ENCODE results near the gene KCNJ1. TPM values are rescaled to one million over a fixed set of nuclear protein-coding genes. Genes with fewer than 3 reads are reported as not detected.

The KCNJ1 gene
- polyA plus RNA-seq, 1 of the 3 experiments (the other 2 are of a cell fraction), result not detected

DNA sequence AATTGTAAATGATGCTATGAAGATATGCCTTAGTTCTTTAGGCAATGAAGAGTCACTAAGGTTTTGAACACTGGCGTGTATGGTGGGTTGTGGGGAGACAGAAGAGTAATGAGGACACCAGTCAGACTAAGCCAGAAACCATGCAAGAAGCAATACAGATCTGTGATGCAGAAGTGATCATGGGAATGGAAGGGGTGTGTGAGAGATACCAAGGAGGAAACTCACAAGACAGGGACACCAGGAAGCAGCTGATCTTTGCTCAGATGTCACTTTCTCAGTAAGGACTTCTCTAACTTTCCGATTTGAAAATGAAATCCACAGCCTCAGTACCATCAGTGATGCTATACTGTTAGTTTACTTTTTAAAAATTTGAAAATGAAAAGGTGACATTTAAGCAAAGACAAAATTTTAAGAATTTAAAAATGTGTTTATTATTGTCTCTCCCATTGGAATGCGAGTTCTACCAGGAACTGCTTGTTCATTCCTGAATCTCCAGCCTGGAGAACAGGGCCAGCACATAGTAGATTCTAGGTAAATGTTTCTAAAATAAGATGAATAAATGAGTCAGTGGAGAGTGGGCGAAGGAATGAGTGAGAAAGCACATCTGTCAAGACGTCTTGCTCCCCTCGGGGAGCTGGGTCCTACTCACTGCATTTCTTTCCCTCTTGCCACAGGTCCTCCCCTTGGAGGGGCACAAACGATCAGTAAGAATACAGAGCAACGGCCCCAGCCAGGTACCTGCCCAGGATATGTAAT is 60.4 kb downstream of the KCNJ1 start:
- Histone ChIP-seq H3F3A (replicated peaks; ENCODE audit: insufficient read depth) (peaks cover 2% of the 10 kb centered on the region), H3K9me3 (no peaks in the 10 kb centered on the region), H3K79me2 (ENCODE audit: insufficient read depth) (no peaks in the 10 kb centered on the region), H3K9ac (no peak overlapping the region), H3K36me3 (replicated peaks in 1 of 2; ENCODE audit: control insufficient read depth in 1 of 2, insufficient read depth in 2 of 2, low read length in 1 of 2) (peaks cover 2 to 16% of the 10 kb centered on the region in 2 experiments), H3K4me1 (ENCODE audit: control insufficient read depth in 1 of 2, insufficient read depth in 2 of 2, low read depth in 1 of 2, low read length in 1 of 2) (peaks cover 5 to 12% of the 10 kb centered on the region in 2 experiments; a peak in 2 of 4 replicates), H3K9me2 (no peaks in the 10 kb centered on the region), H3K4me3 (ENCODE audit: low read depth in 2 of 2, low read length in 1 of 2) (no peak overlapping the region), H4K20me1 (ENCODE audit: insufficient read depth) (no peaks in the 10 kb centered on the region), H3K4me2 (no peak overlapping the region), H3K27ac (ENCODE audit: low read depth in 2 of 2, low read length in 1 of 2) (no peak overlapping the region), H3K27me3 (ENCODE audit: insufficient read depth) (no peaks in the 10 kb centered on the region), H2AFZ (ENCODE audit: low read depth) (no peak overlapping the region)
- CTCF ChIA-PET, result interaction anchor here (0.6 to 7.5 kb wide), 5 partner anchors 10 to 1039 kb away, joined by 3 to 42 read pairs (median 4); no protein-coding TSS in a partner anchor
- POLR2A ChIA-PET, result no interaction called here
- no peak for DNase-seq
- TF ChIP-seq CHD2 (IDR thresholded peaks at IDR 0.05; ENCODE audit: low read length, partially characterized antibody), result no peak
- TF ChIP-seq IRF3 (IDR thresholded peaks at IDR 0.05; ENCODE audit: low read depth, low read length), result no peak
- no peak for TF ChIP-seq FOSL2 (IDR thresholded peaks at IDR 0.05; ENCODE audit: borderline replicate concordance, low read depth)
- no peak for TF ChIP-seq JUND (IDR thresholded peaks at IDR 0.05)
- WGBS (ENCODE audit: low lambda C conversion rate), result 69% methylated on average over 8 of the region's 8 CpGs

DNA sequence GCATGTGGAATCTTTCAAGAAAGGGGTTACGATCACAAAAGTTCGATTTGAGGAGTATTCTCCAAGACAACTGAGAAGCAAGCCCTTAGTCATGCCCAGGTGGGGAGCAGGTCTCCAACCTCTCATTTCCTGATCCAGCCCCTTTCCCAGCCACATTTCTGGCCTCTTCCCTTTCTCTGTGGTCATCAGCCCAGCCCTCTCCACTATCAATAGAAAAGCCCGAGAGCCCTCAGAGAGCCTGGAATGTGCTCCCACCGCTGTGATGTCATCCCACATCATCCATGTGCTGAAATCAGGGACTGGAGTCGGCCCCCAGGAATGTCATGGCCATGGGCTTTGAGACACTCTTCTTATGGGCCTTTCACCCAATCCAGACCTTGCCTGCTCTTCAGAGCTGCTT is 62.6 kb downstream of the KCNJ1 start:
- Histone ChIP-seq H3K4me2 (no peak overlapping the region), H2AFZ (ENCODE audit: low read depth) (no peak overlapping the region), H3K4me1 (ENCODE audit: control insufficient read depth in 1 of 2, insufficient read depth in 2 of 2, low read depth in 1 of 2, low read length in 1 of 2) (peaks cover 5 to 14% of the 10 kb centered on the region in 2 experiments; a peak in 2 of 4 replicates), H3K9me2 (no peaks in the 10 kb centered on the region), H3K27me3 (ENCODE audit: insufficient read depth) (no peaks in the 10 kb centered on the region), H3K79me2 (ENCODE audit: insufficient read depth) (no peaks in the 10 kb centered on the region), H3K9ac (no peak overlapping the region), H3K36me3 (replicated peaks in 1 of 2; ENCODE audit: control insufficient read depth in 1 of 2, insufficient read depth in 2 of 2, low read length in 1 of 2) (peaks cover 0 to 11% of the 10 kb centered on the region in 2 experiments), H4K20me1 (ENCODE audit: insufficient read depth) (no peaks in the 10 kb centered on the region), H3K27ac (ENCODE audit: low read depth in 2 of 2, low read length in 1 of 2) (no peak overlapping the region), H3K4me3 (ENCODE audit: low read depth in 2 of 2, low read length in 1 of 2) (no peak overlapping the region), H3F3A (replicated peaks; ENCODE audit: insufficient read depth) (peaks cover 3% of the 10 kb centered on the region), H3K9me3 (no peaks in the 10 kb centered on the region)
- 85% methylated on average over 5 of the region's 5 CpGs for WGBS (ENCODE audit: low lambda C conversion rate)
- TF ChIP-seq TEAD4 (IDR thresholded peaks at IDR 0.05; ENCODE audit: borderline replicate concordance, insufficient read depth) (no peak), SMC3 (IDR thresholded peaks at IDR 0.05; ENCODE audit: low read depth, low read length) (no peak), RCOR1 (IDR thresholded peaks at IDR 0.05; ENCODE audit: low read length) (no peak), NFIC (IDR thresholded peaks at IDR 0.05; ENCODE audit: borderline replicate concordance) (no peak), GABPA (IDR thresholded peaks at IDR 0.05; ENCODE audit: low read depth) (no peak), SIN3A (IDR thresholded peaks at IDR 0.05; ENCODE audit: borderline replicate concordance, low read depth, low read length) (no peak), YY1 (IDR thresholded peaks at IDR 0.05; ENCODE audit: low read depth) (no peak)
- TF ChIP-seq, protein P1, sequence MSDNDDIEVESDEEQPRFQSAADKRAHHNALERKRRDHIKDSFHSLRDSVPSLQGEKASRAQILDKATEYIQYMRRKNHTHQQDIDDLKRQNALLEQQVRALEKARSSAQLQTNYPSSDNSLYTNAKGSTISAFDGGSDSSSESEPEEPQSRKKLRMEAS (IDR thresholded peaks at IDR 0.05; ENCODE audit: low read depth), result no peak
- POLR2A ChIA-PET, result no interaction called here
- CTCF ChIA-PET, result interaction anchor here (3.1 kb wide), 1 partner anchor 632 kb away, joined by 19 read pairs; no protein-coding TSS in a partner anchor
- no peak for DNase-seq
